NCI-H1694 treated with DMSO at 0.1 percent for 48 hours (cell line): ENCODE measurements around the gene CPEB3.
"Not testable (repeated sequence)": the region's sequence is repeated elsewhere in the genome, so short reads cannot be mapped to it uniquely, and the experiment has no call there.

Source experiments
- DNase-seq: peaks from one replicate; lab custom pipeline; 2025; lab: John Stamatoyannopoulos, UW

Gene CPEB3

GRCh38 chr10:92142512-92142911 is 148.4 kb downstream of the CPEB3 start:
- DNase-seq = no peak

DNA sequence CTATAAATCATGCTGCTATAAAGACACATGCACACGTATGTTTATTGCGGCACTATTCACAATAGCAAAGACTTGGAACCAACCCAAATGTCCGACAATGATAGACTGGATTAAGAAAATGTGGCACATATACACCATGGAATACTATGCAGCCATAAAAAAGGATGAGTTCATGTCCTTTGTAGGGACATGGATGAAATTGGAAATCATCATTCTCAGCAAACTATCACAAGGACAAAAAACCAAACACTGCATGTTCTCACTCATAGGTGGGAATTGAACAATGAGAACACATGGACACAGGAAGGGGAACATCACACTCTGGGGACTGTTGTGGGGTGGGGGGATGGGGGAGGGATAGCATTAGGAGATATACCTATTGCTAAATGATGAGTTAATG is 149.7 kb downstream of the CPEB3 start:
- DNase-seq = not testable (repeated sequence)

- DNase-seq = not testable (repeated sequence)
These were observed 156.8 kb downstream of the CPEB3 start for GRCh38 chr10:92134049-92134448.

DNA sequence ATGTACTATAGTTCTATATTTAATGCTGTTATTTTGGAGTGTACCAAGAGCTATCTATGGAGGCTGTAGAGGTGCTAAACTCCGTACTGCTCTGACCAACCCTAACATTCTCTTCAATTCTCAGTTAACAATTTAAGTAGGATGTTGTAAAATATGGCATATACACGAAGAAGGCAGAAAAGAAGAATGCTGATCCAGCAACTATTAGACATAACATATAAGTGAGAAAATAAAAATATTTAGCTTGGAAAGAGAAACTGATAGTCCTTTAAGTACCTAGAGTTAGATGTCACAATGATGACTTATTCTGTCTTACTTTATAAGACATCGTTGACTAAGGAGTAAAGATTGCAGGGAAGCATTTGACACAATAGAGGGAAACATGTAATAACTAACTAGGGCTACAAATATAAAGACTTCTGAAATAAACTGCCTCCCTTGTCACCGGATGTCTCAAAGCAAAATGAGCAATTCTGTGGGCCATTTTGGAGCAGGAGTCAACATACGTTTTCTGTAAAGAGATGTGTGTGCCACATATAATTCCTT is 159.5 kb downstream of the CPEB3 start:
- DNase-seq = no peak

DNA sequence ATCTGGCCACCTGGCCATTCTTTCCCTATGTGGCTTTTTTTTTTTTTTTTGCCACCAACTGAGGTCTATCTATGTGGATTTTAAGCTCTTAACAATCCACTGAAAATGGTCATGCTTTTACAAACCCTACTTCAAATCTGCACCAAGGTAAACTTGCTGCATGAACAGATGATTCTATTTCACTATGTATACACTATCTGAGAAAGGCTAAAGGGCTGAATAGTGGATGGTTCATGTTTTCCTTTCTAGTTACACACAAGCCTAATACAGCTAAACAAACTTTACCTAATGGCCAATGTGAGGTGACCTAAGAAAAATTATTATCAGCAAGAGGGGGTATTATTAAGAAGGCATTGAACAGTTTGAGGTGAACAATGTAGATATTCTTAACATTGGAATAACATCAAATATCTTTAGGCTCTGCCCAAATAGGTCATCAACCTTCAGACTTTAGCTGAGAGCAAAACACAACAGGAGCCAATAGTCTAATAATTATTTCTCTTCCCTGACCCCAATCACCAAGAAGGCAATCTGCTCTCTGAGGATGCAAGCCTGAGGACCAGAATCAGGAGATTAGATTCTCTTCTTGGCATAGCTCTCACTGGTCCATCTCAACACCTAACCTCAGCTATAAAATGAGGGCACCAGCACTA is 160.1 kb downstream of the CPEB3 start:
- DNase-seq = no peak

GRCh38 chr10:92126100-92126650 is 164.7 kb downstream of the CPEB3 start:
- DNase-seq = no peak

DNA sequence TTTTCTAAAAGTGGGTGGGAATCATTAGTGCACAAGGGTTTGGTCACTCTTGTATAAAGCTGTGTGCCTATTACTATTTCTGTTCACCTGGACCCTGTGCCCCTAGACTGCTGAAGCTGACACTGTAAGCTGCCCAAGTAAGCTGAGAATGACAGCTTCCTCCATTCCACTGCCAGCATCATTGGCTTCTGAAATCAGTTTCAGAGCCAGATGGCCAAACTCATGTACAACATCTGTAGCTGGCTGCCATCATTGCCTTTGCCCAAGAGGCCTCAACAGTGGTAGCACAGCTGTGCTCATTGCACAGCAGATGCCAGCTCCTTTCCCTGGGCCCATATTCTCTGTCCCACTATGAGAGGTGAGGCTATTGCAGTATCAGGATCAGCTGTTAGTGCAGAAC is 165.7 kb downstream of the CPEB3 start:
- peak; percentile 64 for DNase-seq

DNA sequence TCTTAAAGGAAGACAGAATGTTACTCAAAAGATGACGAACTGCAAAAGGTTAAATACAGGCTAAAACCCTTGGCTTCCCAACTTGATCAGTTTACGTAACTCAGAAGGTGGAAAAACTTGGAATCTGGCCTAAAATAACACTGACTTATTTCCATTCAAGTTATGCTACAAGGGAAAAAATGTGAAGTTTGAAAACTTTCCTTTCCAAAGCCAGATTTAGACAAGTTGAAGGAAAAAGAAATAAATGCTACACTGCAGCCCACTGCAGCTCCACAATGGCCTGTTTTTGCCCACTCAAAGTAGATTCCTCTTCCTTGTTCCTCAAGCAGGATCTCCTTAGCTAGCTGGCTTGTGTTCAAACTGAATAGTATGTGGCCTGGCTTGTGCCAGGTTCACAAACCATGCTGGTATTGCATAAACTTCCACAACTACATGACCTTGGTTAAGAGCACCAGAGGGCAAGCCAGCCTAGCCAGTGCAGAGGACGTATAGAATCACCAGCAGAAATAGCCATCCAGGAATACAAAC is 166.2 kb downstream of the CPEB3 start:
- DNase-seq = no peak

GRCh38 chr10:92124020-92124419 is 166.9 kb downstream of the CPEB3 start:
- DNase-seq = no peak

- no peak for DNase-seq
These were observed 167.9 kb downstream of the CPEB3 start for GRCh38 chr10:92122941-92123450.

DNA sequence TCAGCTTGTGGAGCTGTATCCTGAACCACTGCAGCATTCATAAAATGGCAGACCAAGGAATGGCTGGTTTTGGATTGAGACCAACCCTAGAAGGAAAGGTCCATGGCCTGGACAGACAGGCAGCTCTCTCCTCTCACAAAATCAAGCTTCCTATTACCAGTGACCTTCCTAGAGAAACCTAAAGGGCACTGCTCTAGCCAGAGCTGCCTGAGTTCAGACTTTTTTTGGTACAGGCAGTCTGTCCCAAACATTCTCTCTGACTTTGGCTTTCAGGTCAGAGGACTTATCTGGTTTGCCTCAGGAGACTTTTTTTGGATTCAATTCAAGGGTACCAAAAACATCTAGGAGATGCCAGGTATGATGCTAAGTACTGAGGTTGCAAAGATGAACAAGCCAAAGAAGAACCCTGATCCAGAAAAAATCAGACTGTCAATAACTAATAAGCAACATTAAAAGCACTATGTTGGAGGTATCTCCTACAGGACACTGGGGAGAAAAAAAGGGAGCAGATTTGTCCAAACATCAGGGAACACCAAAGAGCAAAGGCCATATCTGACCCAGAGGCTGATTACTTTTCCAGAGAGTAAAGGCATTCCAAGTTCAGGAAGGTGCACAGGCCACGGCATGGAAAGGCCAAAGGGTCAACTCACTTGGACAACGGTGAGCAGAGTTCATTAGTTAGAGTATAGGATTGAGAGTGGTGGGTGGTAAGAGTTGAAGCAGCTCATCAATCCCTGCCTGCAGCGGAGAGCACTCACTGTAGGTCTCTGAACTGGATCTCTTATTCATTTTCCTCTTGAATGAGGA is 169.0 kb downstream of the CPEB3 start:
- no peak for DNase-seq

- DNase-seq = no peak
These were observed 171.5 kb downstream of the CPEB3 start for GRCh38 chr10:92119340-92119739.

- DNase-seq = not testable (repeated sequence)
These were observed 176.0 kb downstream of the CPEB3 start for GRCh38 chr10:92114917-92115316.

GRCh38 chr10:92113911-92114600 is 176.8 kb downstream of the CPEB3 start:
- DNase-seq = no peak

- DNase-seq = no peak
These were observed 178.4 kb downstream of the CPEB3 start for GRCh38 chr10:92112462-92112861.

DNA sequence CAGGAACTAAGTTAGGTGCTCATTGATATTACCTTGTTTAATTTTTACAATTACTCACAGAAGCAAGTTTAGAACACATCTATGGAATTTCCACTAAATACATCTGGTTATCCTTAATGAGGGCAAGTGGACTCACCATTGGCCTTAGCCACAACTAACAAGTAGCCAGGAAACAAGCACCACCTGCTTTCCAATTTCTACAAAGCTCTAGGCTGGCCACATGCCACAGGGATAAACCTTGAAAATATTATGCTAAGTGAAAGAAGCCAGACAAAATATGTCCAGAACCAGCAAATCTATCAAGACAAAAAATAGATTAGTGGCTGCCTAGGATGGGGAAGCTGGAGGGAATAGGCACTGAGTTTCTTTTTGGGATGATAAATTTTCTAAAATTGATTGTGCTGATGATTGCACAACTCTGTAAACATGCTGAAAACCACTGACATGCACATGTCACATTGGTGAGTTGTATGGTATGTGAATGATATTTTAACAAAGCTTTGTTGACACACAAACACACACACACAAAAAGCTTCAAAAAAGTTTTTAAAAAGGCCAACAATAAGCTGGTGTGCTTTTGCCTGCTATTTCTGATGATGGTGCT is 179.4 kb downstream of the CPEB3 start:
- DNase-seq = no peak

- no peak for DNase-seq
These were observed 180.7 kb downstream of the CPEB3 start for GRCh38 chr10:92110039-92110794.

DNA sequence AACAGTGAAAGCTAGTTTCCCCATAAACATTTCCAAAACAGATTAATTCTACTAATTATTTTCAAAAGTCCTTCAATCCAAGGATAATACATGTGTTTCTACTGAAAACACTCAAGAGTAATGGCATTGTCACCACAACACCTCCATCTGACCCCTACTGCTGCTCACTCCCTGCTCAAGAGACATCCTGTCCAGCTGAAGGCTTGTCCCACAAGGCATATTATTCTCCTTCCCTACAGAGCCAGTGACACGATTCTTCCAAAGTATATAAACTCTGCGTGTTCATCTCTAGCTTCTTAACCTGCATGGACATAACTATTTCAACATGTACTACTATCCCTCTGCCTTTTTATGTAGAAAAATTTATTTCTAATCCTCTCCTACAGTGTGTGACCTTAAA is 182.1 kb downstream of the CPEB3 start:
- DNase-seq = no peak

DNA sequence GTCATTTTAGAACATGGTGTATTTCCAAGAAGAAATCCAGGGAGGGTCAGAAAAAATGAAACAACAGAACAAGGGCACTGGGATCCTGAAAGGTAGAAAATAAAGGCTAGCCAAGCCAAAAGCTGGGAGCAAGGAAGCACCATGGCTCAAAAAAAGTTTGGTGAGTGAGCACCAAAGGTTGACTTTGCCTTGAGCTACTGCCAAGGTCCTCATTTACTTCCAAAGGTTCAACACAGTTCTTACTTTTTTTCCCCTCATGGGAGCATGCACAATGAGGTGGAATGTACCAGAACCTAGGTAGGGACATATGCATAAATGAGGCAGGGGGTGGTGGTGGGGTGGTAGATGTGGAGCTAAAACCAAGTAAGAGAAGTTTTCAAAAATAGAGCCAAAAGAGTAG is 182.8 kb downstream of the CPEB3 start:
- no peak for DNase-seq

DNA sequence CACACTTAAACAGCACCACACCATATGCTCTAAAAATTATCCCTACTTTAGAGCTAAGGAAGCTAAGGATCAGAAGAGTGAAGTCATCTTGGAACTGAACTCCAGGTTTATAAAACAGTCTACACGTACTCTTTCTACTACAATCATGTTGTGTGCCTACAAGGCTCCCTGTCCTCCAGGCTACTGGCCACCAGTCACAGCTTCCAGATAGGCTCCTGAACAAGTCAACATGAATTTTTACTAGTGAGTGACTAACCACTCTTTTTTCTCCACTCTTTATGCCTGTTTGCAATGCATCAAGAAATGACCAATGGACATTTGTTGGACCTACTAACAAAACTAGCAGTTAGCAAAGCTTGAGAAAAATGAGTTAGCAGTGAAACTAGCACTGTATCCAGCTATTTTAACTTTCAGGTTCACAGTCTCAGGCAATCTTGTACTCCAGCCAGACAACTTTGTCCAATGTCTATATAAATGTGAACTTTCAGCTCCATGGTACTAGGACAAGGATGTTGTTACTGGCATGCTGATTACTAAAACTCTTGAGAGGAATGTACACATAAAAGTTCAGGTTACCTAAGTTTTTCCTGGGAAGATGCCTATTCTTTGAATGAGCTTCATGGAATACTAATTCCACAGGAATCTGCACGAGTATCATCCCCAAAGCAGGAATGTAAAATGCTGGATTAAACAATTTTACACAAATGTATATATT is 187.3 kb downstream of the CPEB3 start:
- no peak for DNase-seq
